ENCODE results near the gene CASKIN1.

- TF ChIP-seq EZH2 (IDR thresholded peaks at IDR 0.05; ENCODE audit: low read depth, low read length, severe bottlenecking) (no peak), CTCF (IDR thresholded peaks at IDR 0.05; ENCODE audit: control extremely low read depth in 1 of 3, insufficient read depth in 1 of 3, low read depth in 1 of 3, low read length in 3 of 3) (no peak), BCL11A (IDR thresholded peaks at IDR 0.05; ENCODE audit: low read depth in 2 of 2, low read length in 2 of 2) (no peak), CEBPB (IDR thresholded peaks at IDR 0.05; ENCODE audit: low read depth, low read length) (no peak), CBX8 (IDR thresholded peaks at IDR 0.05; ENCODE audit: borderline replicate concordance, low read depth, low read length) (no peak), SRF (IDR thresholded peaks at IDR 0.05; ENCODE audit: low read depth, low read length) (no peak), POLR2A (IDR thresholded peaks at IDR 0.05; ENCODE audit: control extremely low read depth in 1 of 2, low read depth in 2 of 2, low read length in 2 of 2) (no peak), HDAC2 (IDR thresholded peaks at IDR 0.05; ENCODE audit: borderline replicate concordance in 1 of 2, low read depth in 2 of 2, low read length in 2 of 2) (no peak), RXRA (IDR thresholded peaks at IDR 0.05; ENCODE audit: insufficient read depth, low read depth, low read length) (no peak), CHD1 (IDR thresholded peaks at IDR 0.05; ENCODE audit: low read depth, low read length) (no peak)
Measured at GRCh38 chr16:2157480-2158261, 38.7 kb downstream of the CASKIN1 start.

Data from H1 (cell line).